Vagina (tissue), 2 donors: ENCODE measurements around the gene COL25A1.

Experiments
- CTCF ChIP-seq, 3 experiments: fragments of 450-650 bp in 2 of 3; fragments of 200-600 bp in 1 of 3; sonication (generic) in 1 of 3; IDR thresholded peaks; one replicate each; pipeline ENCODE4 v1.5.1; 2017 to 2019; ENCODE audit warnings: antibody characterized with exemption in 3 of 3, mild to moderate bottlenecking in 2 of 3, moderate library complexity in 2 of 3
- POLR2A ChIP-seq, 2 donors: fragments of 450-650 bp; IDR thresholded peaks; one replicate each; pipeline ENCODE4 v1.6.1; 2017; ENCODE audit warnings: antibody characterized with exemption in 2 of 2, mild to moderate bottlenecking in 2 of 2, moderate library complexity in 2 of 2

- no peak for TF ChIP-seq CTCF (IDR thresholded peaks at IDR 0.05)
- TF ChIP-seq POLR2A (IDR thresholded peaks at IDR 0.05), result no peak
Measured at GRCh38 chr4:109007976-109008375, 294.5 kb downstream of the COL25A1 start.
